GM23338 (cell line): ENCODE results near the gene SLC12A3. TPM values are rescaled to one million over a fixed set of nuclear protein-coding genes. Genes with fewer than 3 reads are reported as not detected.

Experiments
- ATAC-seq: fragments of 200-7000 bp; cut with Tn5 transposase; 3 replicates; pipeline ENCODE4 v1.9.1; 2020
- DNase-seq: peaks from one replicate; pipeline ENCODE4 v3.0.0-alpha.2; 2015; ENCODE audit warnings: low spot score
- H2AFZ ChIP-seq: fragments of 200-600 bp; sonication (generic); 2 replicates; pipeline ENCODE4 v1.8.0; 2016; ENCODE audit warnings: antibody characterized with exemption, mild to moderate bottlenecking, moderate library complexity
- H3F3A ChIP-seq: fragments of 200-600 bp; sonication (generic); replicated peaks from 2 replicates; pipeline ENCODE4 v1.8.0; 2017; ENCODE audit warnings: antibody characterized with exemption, mixed run types, low read depth
- H3K27ac ChIP-seq: fragments of 200-600 bp; sonication (generic); 2 replicates; pipeline ENCODE4 v1.6.1; 2016; ENCODE audit warnings: low read depth
- H3K27me3 ChIP-seq: fragments of 200-600 bp; sonication (generic); 2 replicates; pipeline ENCODE4 v1.8.0; 2016; ENCODE audit warnings: mild to moderate bottlenecking, mixed run types, moderate library complexity; ENCODE audit not compliant: insufficient read depth
- H3K36me3 ChIP-seq: fragments of 200-600 bp; sonication (generic); 2 replicates; pipeline ENCODE4 v1.8.0; 2016; ENCODE audit warnings: mild to moderate bottlenecking; ENCODE audit not compliant: insufficient read depth
- H3K4me1 ChIP-seq: fragments of 200-600 bp; sonication (generic); 2 replicates; pipeline ENCODE4 v1.8.0; 2016; ENCODE audit warnings: mild to moderate bottlenecking, moderate library complexity; ENCODE audit not compliant: insufficient read depth
- H3K4me2 ChIP-seq: fragments of 200-600 bp; sonication (generic); 2 replicates; pipeline ENCODE4 v1.7.1; 2017; ENCODE audit warnings: mixed run types
- H3K4me3 ChIP-seq: fragments of 200-600 bp; sonication (generic); 2 replicates; pipeline ENCODE4 v1.6.1; 2016; ENCODE audit warnings: mixed run types
- H3K79me2 ChIP-seq: fragments of 200-600 bp; sonication (generic); replicated peaks from 2 replicates; pipeline ENCODE4 v1.8.0; 2017; ENCODE audit warnings: mild to moderate bottlenecking; ENCODE audit not compliant: insufficient read depth
- H3K9me2 ChIP-seq: fragments of 200-600 bp; sonication (generic); 2 replicates; pipeline ENCODE4 v1.8.0; 2017; ENCODE audit not compliant: insufficient read depth
- H4K20me1 ChIP-seq: fragments of 200-600 bp; sonication (generic); replicated peaks from 2 replicates; pipeline ENCODE4 v1.8.0; 2017; ENCODE audit warnings: mild to moderate bottlenecking; ENCODE audit not compliant: insufficient read depth
- H3K27ac Mint-ChIP-seq: 2 replicates; pipeline ENCODE4 v1.8.0; 2020; ENCODE audit warnings: inconsistent platforms, mild to moderate bottlenecking, moderate library complexity, mixed read lengths
- H3K27me3 Mint-ChIP-seq: 3 replicates; pipeline ENCODE4 v1.8.0; 2022; ENCODE audit warnings: low read depth, mild to moderate bottlenecking, moderate library complexity, mixed read lengths, inconsistent platforms; ENCODE audit not compliant: insufficient read depth, poor library complexity
- H3K36me3 Mint-ChIP-seq: 3 replicates; pipeline ENCODE4 v1.8.0; 2021; ENCODE audit warnings: low read depth, mild to moderate bottlenecking, inconsistent platforms, moderate library complexity, mixed read lengths
- H3K4me1 Mint-ChIP-seq: 3 replicates; pipeline ENCODE4 v1.8.0; 2020; ENCODE audit warnings: mild to moderate bottlenecking, inconsistent platforms, mixed read lengths
- H3K4me3 Mint-ChIP-seq: 3 replicates; pipeline ENCODE4 v1.8.0; 2021; ENCODE audit warnings: moderate library complexity, mild to moderate bottlenecking, inconsistent platforms, mixed read lengths
- H3K9me3 Mint-ChIP-seq: 3 replicates; pipeline ENCODE4 v1.8.0; 2020; ENCODE audit warnings: moderate library complexity, mild to moderate bottlenecking, inconsistent platforms, mixed read lengths
- CREB1 ChIP-seq: fragments of 250-450 bp; sonication (Bioruptor Pico); IDR thresholded peaks from 2 replicates; pipeline ENCODE4 v1.5.0; 2020; ENCODE audit warnings: low read depth, mild to moderate bottlenecking, moderate library complexity
- CTCF ChIP-seq, 2 experiments: fragments of 200-600 bp in 1 of 2; sonication (generic) in 1 of 2; conservative IDR thresholded peaks; 2 replicates each; pipeline versions ENCODE4 v1.5.1 to v1.6.1; 2016 to 2017; ENCODE audit warnings: antibody characterized with exemption in 2 of 2, low read depth in 2 of 2, mild to moderate bottlenecking in 2 of 2, moderate library complexity in 1 of 2
- ETS1 ChIP-seq: IDR thresholded peaks from 2 replicates; pipeline ENCODE4 v1.6.1; 2016; ENCODE audit warnings: antibody characterized with exemption
- EZH2 ChIP-seq: fragments of 200-600 bp; sonication (generic); IDR thresholded peaks from one replicate; pipeline ENCODE4 v1.8.0; 2017; ENCODE audit warnings: antibody characterized with exemption, mild to moderate bottlenecking, low read depth; ENCODE audit not compliant: unreplicated experiment
- EZH2phosphoT487 ChIP-seq: fragments of 200-600 bp; sonication (generic); IDR thresholded peaks from one replicate; pipeline ENCODE4 v1.8.1; 2018; ENCODE audit warnings: antibody characterized with exemption; ENCODE audit not compliant: unreplicated experiment
- NANOG ChIP-seq: IDR thresholded peaks from 2 replicates; pipeline ENCODE4 v1.6.1; 2016; ENCODE audit warnings: antibody characterized with exemption, borderline replicate concordance
- POLR2AphosphoS5 ChIP-seq: IDR thresholded peaks from 2 replicates; pipeline ENCODE4 v1.6.1; 2016; ENCODE audit warnings: antibody characterized with exemption, low read depth
- STAT1 ChIP-seq: IDR thresholded peaks from one replicate; pipeline ENCODE4 v1.6.1; 2016; ENCODE audit warnings: antibody characterized with exemption; ENCODE audit not compliant: unreplicated experiment
- ZNF331 ChIP-seq: fragments of 250-450 bp; sonication (Bioruptor Pico); IDR thresholded peaks from 2 replicates; pipeline ENCODE4 v1.5.0; 2020; ENCODE audit warnings: low read depth, mild to moderate bottlenecking, moderate library complexity
- ZNF462 ChIP-seq: fragments of 250-450 bp; sonication (Bioruptor Pico); IDR thresholded peaks from 2 replicates; pipeline ENCODE4 v1.5.0; 2020; ENCODE audit warnings: mild to moderate bottlenecking, moderate library complexity
- polyA plus RNA-seq: library from polyadenylated mRNA; unstranded; fragments of >200 nt; fragmentation: Nextera tagmentation; extraction: Ambion mirVana; gene quantifications from 2 replicates; pipeline ENCODE4 v1.2.1, GENCODE V29; 2016
- total RNA-seq: library from RNA; depleted of rRNA; stranded (reverse); fragments of >200 nt; shearing (Covaris generic); gene quantifications from 2 replicates; pipeline ENCODE4 v1.2.3, GENCODE V29; 2014
- TF ChIP-seq, protein P1 (sequence below): IDR thresholded peaks from one replicate; pipeline ENCODE4 v1.6.1; 2018; ENCODE audit warnings: antibody characterized with exemption; ENCODE audit not compliant: unreplicated experiment

The SLC12A3 gene
- total and polyA plus RNA-seq, 2 experiments from 2014 or later, result not detected

DNA sequence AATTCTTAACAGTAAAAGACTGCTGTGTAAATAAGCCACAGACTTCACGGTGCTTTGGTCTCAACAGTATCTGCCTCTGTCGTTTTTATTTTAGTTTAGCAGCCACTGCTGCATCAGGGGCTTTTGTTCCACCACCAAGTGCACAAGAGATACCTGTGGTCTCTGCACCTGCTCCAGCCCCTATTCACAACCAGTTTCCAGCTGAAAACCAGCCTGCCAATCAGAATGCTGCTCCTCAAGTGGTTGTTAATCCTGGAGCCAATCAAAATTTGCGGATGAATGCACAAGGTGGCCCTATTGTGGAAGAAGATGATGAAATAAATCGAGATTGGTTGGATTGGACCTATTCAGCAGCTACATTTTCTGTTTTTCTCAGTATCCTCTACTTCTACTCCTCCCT lies 74.8 kb downstream of the SLC12A3 start:
- no peak for ATAC-seq
- no peak overlapping the region; the same call in 1 of the 2 replicates for H3K27ac Mint-ChIP-seq

More for the DNA sequence above, 74.8 kb downstream of the SLC12A3 start:
- no peak overlapping the region for H2AFZ ChIP-seq
- H3K4me1 ChIP-seq, result no peaks in the 10 kb centered on the region
- no peaks in the 10 kb centered on the region for H3K9me3 Mint-ChIP-seq
- DNase-seq, result no peak
- H3K4me2 ChIP-seq, result no peak overlapping the region
- TF ChIP-seq, protein P1, sequence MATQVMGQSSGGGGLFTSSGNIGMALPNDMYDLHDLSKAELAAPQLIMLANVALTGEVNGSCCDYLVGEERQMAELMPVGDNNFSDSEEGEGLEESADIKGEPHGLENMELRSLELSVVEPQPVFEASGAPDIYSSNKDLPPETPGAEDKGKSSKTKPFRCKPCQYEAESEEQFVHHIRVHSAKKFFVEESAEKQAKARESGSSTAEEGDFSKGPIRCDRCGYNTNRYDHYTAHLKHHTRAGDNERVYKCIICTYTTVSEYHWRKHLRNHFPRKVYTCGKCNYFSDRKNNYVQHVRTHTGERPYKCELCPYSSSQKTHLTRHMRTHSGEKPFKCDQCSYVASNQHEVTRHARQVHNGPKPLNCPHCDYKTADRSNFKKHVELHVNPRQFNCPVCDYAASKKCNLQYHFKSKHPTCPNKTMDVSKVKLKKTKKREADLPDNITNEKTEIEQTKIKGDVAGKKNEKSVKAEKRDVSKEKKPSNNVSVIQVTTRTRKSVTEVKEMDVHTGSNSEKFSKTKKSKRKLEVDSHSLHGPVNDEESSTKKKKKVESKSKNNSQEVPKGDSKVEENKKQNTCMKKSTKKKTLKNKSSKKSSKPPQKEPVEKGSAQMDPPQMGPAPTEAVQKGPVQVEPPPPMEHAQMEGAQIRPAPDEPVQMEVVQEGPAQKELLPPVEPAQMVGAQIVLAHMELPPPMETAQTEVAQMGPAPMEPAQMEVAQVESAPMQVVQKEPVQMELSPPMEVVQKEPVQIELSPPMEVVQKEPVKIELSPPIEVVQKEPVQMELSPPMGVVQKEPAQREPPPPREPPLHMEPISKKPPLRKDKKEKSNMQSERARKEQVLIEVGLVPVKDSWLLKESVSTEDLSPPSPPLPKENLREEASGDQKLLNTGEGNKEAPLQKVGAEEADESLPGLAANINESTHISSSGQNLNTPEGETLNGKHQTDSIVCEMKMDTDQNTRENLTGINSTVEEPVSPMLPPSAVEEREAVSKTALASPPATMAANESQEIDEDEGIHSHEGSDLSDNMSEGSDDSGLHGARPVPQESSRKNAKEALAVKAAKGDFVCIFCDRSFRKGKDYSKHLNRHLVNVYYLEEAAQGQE, result no peak
- no peak for TF ChIP-seq CREB1 (CRISPR knock-in tag)
- no peak for TF ChIP-seq ETS1
- no peak for TF ChIP-seq EZH2phosphoT487
- TF ChIP-seq ZNF331 (CRISPR knock-in tag), result no peak
- TF ChIP-seq POLR2AphosphoS5, result no peak
- TF ChIP-seq STAT1, result no peak
- TF ChIP-seq CTCF (conservative IDR thresholded peaks at IDR 0.05; ENCODE audit: low read depth in 2 of 2), result no peak
- no peak for TF ChIP-seq ZNF462
- no peak for TF ChIP-seq NANOG
- TF ChIP-seq EZH2, result no peak
- no peaks in the 10 kb centered on the region for H3K27me3 ChIP-seq
- H3K79me2 ChIP-seq, result peaks cover 22% of the 10 kb centered on the region
- H3K4me3 ChIP-seq, result no peak overlapping the region
- H3F3A ChIP-seq, result no peaks in the 10 kb centered on the region
- H3K27ac ChIP-seq, result no peak overlapping the region
- H3K36me3 ChIP-seq, result peaks cover 84% of the 10 kb centered on the region
- peaks cover 96% of the 10 kb centered on the region for H3K36me3 Mint-ChIP-seq
- no peaks in the 10 kb centered on the region for H3K9me2 ChIP-seq
- H4K20me1 ChIP-seq, result peaks cover 11% of the 10 kb centered on the region; the same call in 1 of the 2 replicates
- H3K27me3 Mint-ChIP-seq, result peaks cover 3% of the 10 kb centered on the region
- peaks cover 3% of the 10 kb centered on the region for H3K4me1 Mint-ChIP-seq
- H3K4me3 Mint-ChIP-seq, result no peak overlapping the region
